ENCODE data around the gene ZRANB1. TPM values are rescaled to one million over a fixed set of nuclear protein-coding genes. Genes with fewer than 3 reads are reported as not detected.
A peak's percentile ranks its signal among the peaks of the same experiment; 100 is the strongest.

The ZRANB1 gene
- polyA plus RNA-seq, 1 experiment = 36.9 TPM

- no peak for TF ChIP-seq CTCF (IDR thresholded peaks at IDR 0.05; ENCODE audit: low read depth, low read length)
- Histone ChIP-seq H3K27me3 (ENCODE audit: control insufficient read depth, insufficient read depth, low read length) (no peaks in the 10 kb centered on the region), H3K9me3 (ENCODE audit: control insufficient read depth, insufficient read depth, low read length) (no peaks in the 10 kb centered on the region; the same call in 1 of the 2 replicates), H3K27ac (ENCODE audit: low read depth, low read length) (no peak overlapping the region), H3K4me3 (ENCODE audit: low read depth, low read length) (no peak overlapping the region)
- ChIA-PET CTCF (interaction anchor here (1.1 to 1.4 kb wide), 2 partner anchors 25 to 30 kb away, joined by 5 to 9 read pairs; no protein-coding TSS in a partner anchor), POLR2A (no interaction called here)
- no peak for DNase-seq (ENCODE audit: low read depth, low spot score)
Observed at GRCh38 chr10:125017547-125018298, 75.8 kb downstream of the ZRANB1 start.

- POLR2A ChIA-PET = no interaction called here
- no peak for DNase-seq (ENCODE audit: low read depth, low spot score)
- CTCF ChIA-PET = interaction anchor here (0.6 to 1.9 kb wide), 2 partner anchors 26 to 259 kb away, joined by 3 to 8 read pairs; no protein-coding TSS in a partner anchor
- no peak for TF ChIP-seq CTCF (IDR thresholded peaks at IDR 0.05; ENCODE audit: low read depth, low read length)
- peak overlapping the region; percentile 11 for H3K27ac ChIP-seq (ENCODE audit: low read depth, low read length)
- H3K27me3 ChIP-seq (ENCODE audit: control insufficient read depth, insufficient read depth, low read length) = no peaks in the 10 kb centered on the region
- no peak overlapping the region for H3K4me3 ChIP-seq (ENCODE audit: low read depth, low read length)
- no peaks in the 10 kb centered on the region; the same call in 1 of the 2 replicates for H3K9me3 ChIP-seq (ENCODE audit: control insufficient read depth, insufficient read depth, low read length)
Observed at GRCh38 chr10:125018576-125019143, 76.7 kb downstream of the ZRANB1 start.

GRCh38 chr10:125020386-125020785, 78.5 kb downstream of the ZRANB1 start:
- DNase-seq (ENCODE audit: low read depth, low spot score) = no peak
- ChIA-PET POLR2A (no interaction called here), CTCF (interaction anchor here (1.8 to 1.9 kb wide), 2 partner anchors 27 to 28 kb away, joined by 8 read pairs; no protein-coding TSS in a partner anchor)
- Histone ChIP-seq H3K9me3 (ENCODE audit: control insufficient read depth, insufficient read depth, low read length) (no peaks in the 10 kb centered on the region; the same call in 1 of the 2 replicates), H3K4me3 (ENCODE audit: low read depth, low read length) (no peak overlapping the region), H3K27me3 (ENCODE audit: control insufficient read depth, insufficient read depth, low read length) (no peaks in the 10 kb centered on the region), H3K27ac (ENCODE audit: low read depth, low read length) (no peak overlapping the region)
- no peak for TF ChIP-seq CTCF (IDR thresholded peaks at IDR 0.05; ENCODE audit: low read depth, low read length)

- H3K27me3 ChIP-seq (ENCODE audit: control insufficient read depth, insufficient read depth, low read length) = no peaks in the 10 kb centered on the region
- H3K27ac ChIP-seq (ENCODE audit: low read depth, low read length) = no peak overlapping the region
- POLR2A ChIA-PET = no interaction called here
- no peak for DNase-seq (ENCODE audit: low read depth, low spot score)
- H3K9me3 ChIP-seq (ENCODE audit: control insufficient read depth, insufficient read depth, low read length) = no peaks in the 10 kb centered on the region; the same call in 1 of the 2 replicates
- CTCF ChIA-PET = interaction anchor here (1.8 kb wide), 1 partner anchor 27 kb away, joined by 8 read pairs; no protein-coding TSS in a partner anchor
- TF ChIP-seq CTCF (IDR thresholded peaks at IDR 0.05; ENCODE audit: low read depth, low read length) = no peak
- H3K4me3 ChIP-seq (ENCODE audit: low read depth, low read length) = no peak overlapping the region
Observed at GRCh38 chr10:125020871-125021270, 78.9 kb downstream of the ZRANB1 start.
